Stimulated activated CD8-positive, alpha-beta memory T cell treated with anti-CD3 and anti-CD28 coated beads, Interleukin-15, amount 100 ng/mL, for 24 hours (primary cell): ENCODE measurements around the gene EFCAB14.
"Not testable (repeated sequence)": the region's sequence is repeated elsewhere in the genome, so short reads cannot be mapped to it uniquely, and the experiment has no call there.

Experiments
- DNase-seq: peaks from one replicate; pipeline ENCODE4 v3.0.0-alpha.2; 2020; ENCODE audit warnings: low read depth

Gene EFCAB14

GRCh38 chr1:46723901-46724300 is 5.0 kb upstream of the EFCAB14 start:
- DNase-seq, result no peak

DNA sequence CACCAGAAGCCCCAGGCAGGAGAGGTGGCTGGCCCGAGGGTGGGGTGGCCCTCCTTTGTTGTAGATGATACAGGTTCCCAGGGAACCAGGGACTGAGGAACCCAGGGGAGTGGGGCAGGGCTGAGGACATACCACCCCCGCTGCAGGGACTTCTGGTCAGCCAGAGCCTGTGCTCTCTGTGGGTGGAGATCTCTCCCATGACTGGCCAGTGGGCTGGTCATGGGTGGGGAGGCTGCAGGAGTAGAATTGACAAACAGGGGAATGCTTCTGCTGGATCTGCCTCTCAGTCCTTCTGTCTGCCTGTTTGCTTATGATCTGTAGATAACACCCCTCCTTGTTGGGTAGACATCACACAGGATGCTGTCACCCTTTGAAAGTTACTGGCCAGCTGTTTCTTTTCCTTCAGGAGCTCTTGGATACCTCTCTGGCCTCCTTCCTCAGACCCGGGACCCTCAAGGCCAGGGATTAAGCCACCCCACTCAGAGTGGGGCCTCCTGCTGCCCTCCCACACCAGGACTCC is 2.8 kb upstream of the EFCAB14 start:
- no peak for DNase-seq

- no peak for DNase-seq
Measured at GRCh38 chr1:46721204-46721603, 2.3 kb upstream of the EFCAB14 start.

GRCh38 chr1:46720319-46720718 is 1.4 kb upstream of the EFCAB14 start:
- not testable (repeated sequence) for DNase-seq

- no peak for DNase-seq
Measured at GRCh38 chr1:46719689-46720088, 775 bp upstream of the EFCAB14 start.

DNA sequence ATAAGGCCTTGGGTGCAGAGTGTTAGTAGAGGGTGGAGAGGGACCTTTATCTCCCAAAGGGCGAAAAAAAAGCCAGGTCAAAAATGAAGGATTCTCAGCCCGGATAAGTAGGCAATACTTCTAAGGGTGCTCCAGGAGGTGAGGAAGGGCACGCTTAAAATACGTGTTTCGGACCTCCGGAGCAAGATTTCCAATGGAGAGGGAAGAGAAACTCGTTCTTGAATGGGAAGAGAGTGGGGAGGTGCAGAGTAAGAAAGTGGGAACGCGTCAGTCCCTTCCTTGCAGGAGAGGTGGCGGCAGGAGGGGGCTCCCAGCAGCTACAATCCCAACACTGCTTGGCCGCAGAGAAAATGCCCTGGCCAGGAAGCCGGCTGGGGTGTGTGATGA is 581 bp downstream of the EFCAB14 start:
- no peak for DNase-seq

GRCh38 chr1:46717654-46718053 is 1.3 kb downstream of the EFCAB14 start:
- no peak for DNase-seq

- no peak for DNase-seq
Measured at GRCh38 chr1:46714976-46715375, 3.9 kb downstream of the EFCAB14 start.

- no peak for DNase-seq
Measured at GRCh38 chr1:46708121-46708520, 10.8 kb downstream of the EFCAB14 start.

GRCh38 chr1:46705408-46705807 is 13.5 kb downstream of the EFCAB14 start:
- no peak for DNase-seq

- DNase-seq, result no peak
Measured at GRCh38 chr1:46703927-46704641, 14.8 kb downstream of the EFCAB14 start.

DNA sequence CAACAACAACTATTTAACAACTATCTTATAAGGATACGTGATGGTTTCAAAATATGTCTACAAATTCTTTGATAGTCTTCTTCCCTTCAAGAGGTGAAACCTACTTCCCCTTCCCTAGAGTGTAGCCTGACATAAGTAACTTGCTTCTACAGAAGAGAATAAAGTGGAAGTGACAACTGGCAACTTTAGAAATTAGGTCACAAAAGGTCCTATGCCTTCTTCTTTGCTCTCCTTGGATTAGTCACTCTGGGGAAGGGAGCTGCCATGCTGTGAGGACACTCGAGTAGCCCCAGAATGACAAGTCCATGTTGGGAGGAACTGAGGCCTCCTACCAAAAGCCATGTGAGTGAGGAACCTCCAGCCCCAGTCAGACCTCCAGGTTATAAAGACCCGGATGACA is 19.2 kb downstream of the EFCAB14 start:
- DNase-seq, result no peak

DNA sequence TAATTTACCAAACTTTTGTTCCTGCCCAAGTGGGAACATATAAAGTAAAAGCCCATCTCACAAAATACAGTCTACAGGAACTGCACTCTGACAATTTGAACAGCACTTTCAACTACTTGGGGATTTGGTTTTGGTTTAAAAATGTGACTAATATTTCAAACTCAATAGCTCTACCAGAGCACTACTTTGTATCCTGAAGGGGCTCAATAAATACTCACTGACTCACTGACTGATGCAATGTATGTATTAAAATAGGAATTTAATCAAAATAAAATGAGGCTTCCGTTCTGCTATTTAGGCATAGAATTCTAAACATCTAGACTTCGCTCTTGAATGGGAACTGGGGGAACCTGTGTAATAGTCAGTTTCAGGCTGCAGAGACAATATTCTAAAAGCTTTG is 21.9 kb downstream of the EFCAB14 start:
- no peak for DNase-seq

GRCh38 chr1:46694676-46695075 is 24.2 kb downstream of the EFCAB14 start:
- DNase-seq, result not testable (repeated sequence)

DNA sequence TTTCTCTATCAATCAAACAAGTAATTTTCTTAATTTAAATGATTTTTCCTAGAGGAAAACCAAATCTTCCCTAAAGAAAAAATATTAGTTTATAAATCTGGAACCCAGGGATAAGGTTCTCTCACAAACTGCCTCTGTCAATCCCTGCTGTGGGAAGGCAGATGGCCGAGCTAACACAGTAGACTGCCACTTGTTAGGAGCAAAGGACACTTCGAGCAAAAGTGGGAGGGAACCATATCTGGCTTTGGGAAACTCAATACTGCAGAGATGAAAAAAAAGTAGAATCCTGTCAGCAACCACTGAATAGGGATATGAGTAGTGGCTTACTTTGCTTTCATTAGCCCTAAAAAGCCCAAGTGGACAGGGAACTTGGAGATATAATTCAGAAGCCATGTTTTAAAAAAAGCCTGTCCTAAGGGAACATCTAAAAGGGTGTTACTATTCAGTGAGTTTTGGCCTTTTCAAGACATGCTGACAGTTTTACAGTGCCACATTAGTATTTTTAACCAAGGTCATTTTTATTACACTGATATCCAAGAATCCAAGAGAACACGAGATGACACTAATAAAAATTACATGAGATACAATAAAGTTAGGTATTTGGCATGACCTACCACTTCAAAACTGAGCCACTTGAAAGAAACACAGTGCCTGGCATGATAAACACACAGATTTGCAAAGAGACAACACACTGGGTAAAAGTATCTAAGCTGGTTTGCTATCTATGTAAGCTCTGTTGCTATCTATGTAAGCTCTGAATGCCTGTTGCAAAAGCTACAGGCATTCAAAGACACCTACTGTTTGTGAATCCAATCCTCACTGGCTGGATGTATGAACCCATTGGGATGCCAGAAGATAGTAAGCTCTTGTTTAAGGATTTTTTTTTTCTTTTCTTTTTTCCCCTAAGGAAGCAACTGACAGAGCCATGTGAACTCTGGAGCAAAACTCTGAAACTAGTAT is 25.8 kb downstream of the EFCAB14 start:
- no peak for DNase-seq

GRCh38 chr1:46691997-46692790 is 26.7 kb downstream of the EFCAB14 start:
- DNase-seq, result no peak

DNA sequence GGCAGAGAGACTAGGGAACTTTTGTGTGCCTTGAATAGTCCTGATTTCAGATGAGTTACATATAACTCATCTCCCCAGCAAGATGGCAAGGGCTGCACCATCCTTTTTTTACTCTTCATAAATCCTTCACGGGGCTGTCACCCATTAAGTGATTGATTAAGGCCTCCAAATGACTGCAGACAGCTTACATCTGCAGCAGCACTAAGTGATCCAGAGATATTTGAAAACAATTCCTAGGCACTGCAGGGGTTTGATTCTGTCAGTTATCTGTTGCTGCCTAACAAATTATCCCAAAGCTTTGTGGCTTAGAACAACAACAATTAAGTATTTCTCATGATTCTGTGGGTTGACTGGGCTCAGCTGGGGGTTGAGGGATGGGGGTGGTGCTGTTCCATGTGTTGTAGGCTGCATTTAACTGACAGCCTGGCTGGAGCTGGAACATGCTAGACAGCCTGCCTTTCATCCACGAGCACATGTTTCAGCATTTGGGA is 27.9 kb downstream of the EFCAB14 start:
- DNase-seq, result no peak

GRCh38 chr1:46689897-46690296 is 29.0 kb downstream of the EFCAB14 start:
- no peak for DNase-seq

DNA sequence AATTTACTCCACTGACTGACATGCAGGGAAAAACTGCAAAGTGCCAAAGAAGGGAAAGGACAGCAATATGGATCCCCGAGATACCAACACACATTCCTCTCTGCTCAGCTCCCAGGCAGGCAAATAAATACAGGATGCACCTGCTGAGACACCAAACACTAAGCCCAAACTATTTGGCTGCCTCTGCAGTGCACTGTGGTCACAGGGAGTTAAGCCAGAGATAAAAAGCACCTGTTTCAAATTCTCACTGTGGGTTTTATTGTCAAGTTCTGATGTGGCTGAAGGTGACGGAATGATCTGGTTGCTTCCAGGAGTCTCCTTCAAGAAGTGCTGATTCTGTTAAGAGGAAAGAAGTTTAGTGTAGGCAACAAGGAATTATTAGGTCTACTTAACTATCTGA is 29.6 kb downstream of the EFCAB14 start:
- no peak for DNase-seq

DNA sequence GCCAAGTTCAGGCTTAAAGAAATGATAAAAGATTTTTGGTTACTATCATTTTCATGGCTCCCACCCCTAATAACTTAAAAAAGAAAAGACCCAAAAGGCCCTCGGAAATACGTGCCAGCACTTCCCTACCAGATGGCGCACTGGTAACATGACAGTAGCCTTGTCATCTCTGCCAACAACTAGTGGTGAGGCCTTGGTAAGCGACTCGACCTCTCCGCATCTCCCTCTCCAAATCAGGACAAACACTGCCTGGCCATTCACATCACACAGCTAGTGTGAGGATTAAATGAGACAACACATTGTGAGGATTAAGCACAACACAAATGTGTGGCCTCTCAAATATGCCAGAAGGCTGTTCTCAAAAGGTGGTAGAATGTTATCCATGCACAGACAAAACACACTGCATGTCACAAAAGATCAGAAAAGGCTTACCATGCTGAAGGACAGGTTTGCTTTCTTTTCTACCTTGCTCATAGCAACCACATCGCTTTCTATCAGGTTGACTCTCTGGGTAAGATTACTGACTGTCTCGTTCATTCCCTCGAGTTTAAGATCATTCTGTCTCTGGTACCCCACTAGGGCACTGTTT is 30.9 kb downstream of the EFCAB14 start:
- no peak for DNase-seq

DNA sequence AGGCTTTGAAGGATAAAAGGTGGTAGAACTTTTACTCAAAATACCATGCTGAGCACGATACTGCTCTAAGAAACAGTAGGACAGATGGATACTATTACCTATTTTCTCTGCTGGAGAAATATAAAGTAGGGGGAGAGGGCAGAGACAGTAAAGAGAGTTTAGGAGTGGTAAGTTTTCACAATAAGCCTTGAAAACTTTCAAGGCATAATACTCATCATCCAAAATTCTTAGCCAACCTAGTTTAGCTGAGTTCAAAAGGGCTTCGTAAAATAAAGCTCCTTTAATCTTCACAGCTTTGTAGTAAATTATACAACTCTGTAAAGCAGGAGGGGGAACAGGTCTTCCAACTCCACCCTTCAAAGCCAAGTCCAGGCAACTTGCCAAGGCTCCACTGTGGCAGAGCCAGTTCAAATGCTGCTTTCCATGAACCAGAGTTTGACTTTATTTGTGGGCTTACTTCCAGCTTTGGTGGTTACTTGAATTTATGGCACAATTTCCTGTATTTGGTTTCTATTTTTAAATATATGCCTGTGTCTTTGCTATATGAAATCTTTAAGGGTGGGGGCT is 31.7 kb downstream of the EFCAB14 start:
- no peak for DNase-seq
